ENCODE measurements around the gene XPA.
"Not testable (repeated sequence)": the region's sequence is repeated elsewhere in the genome, so short reads cannot be mapped to it uniquely, and the experiment has no call there.

Gene XPA

GRCh38 chr9:97704851-97705250 is 7.7 kb upstream of the XPA start:
- H3F3A ChIP-seq (ENCODE audit: insufficient read depth, low read length) = peaks cover 18% of the 10 kb centered on the region
- H2AFZ ChIP-seq (ENCODE audit: low read length) = no peak overlapping the region
- H4K20me1 ChIP-seq (ENCODE audit: insufficient read depth, low read length) = no peaks in the 10 kb centered on the region
- peak overlapping the region; percentile 62; the same call in 1 of the 2 replicates for H3K4me2 ChIP-seq (ENCODE audit: low read depth, low read length)
- H3K79me2 ChIP-seq (ENCODE audit: low read length) = no peaks in the 10 kb centered on the region
- H3K27me3 ChIP-seq (replicated peaks; ENCODE audit: insufficient read depth, low read length) = no peaks in the 10 kb centered on the region; the same call in 1 of the 2 replicates
- H3K36me3 ChIP-seq (replicated peaks; ENCODE audit: insufficient read depth, low read length) = no peaks in the 10 kb centered on the region
- no peak overlapping the region; the same call in 1 of the 2 replicates for H3K27ac ChIP-seq (ENCODE audit: low read length)
- H3K9ac ChIP-seq (ENCODE audit: low read length) = no peak overlapping the region
- peaks cover 30% of the 10 kb centered on the region for H3K4me1 ChIP-seq (ENCODE audit: low read length)
- H3K4me3 ChIP-seq (ENCODE audit: low read length) = no peak overlapping the region
- DNase-seq = no peak
- TF ChIP-seq CTCF (IDR thresholded peaks at IDR 0.05; ENCODE audit: low read length) = no peak
- TF ChIP-seq EZH2 (optimal IDR thresholded peaks at IDR 0.05; ENCODE audit: low read depth, low read length) = no peak
- no peak for TF ChIP-seq EZH2phosphoT487 (IDR thresholded peaks at IDR 0.05; ENCODE audit: low read length)
- no peaks in the 10 kb centered on the region for H3K9me3 ChIP-seq (replicated peaks; ENCODE audit: insufficient read depth, low read length)
- H3K9me2 ChIP-seq (replicated peaks; ENCODE audit: insufficient read depth, low read length) = no peaks in the 10 kb centered on the region

GRCh38 chr9:97704345-97704677 is 7.2 kb upstream of the XPA start:
- Histone ChIP-seq H3K27ac (ENCODE audit: low read length) (peak overlapping the region; percentile 85), H3K4me1 (ENCODE audit: low read length) (peaks cover 30% of the 10 kb centered on the region), H2AFZ (ENCODE audit: low read length) (0 out of 2 replicates have a peak overlapping the region, but pooled peaks have one; percentile 20), H3K27me3 (replicated peaks; ENCODE audit: insufficient read depth, low read length) (no peaks in the 10 kb centered on the region; the same call in 1 of the 2 replicates), H3K9ac (ENCODE audit: low read length) (peak overlapping the region; percentile 42; the same call in 1 of the 2 replicates), H3K36me3 (replicated peaks; ENCODE audit: insufficient read depth, low read length) (no peaks in the 10 kb centered on the region), H3K79me2 (ENCODE audit: low read length) (no peaks in the 10 kb centered on the region), H3K9me3 (replicated peaks; ENCODE audit: insufficient read depth, low read length) (no peaks in the 10 kb centered on the region), H3K4me3 (ENCODE audit: low read length) (peak overlapping the region; percentile 16; the same call in 1 of the 2 replicates), H3K4me2 (ENCODE audit: low read depth, low read length) (peak overlapping the region; percentile 62; the same call in 1 of the 2 replicates), H3K9me2 (replicated peaks; ENCODE audit: insufficient read depth, low read length) (no peaks in the 10 kb centered on the region), H3F3A (ENCODE audit: insufficient read depth, low read length) (peaks cover 18% of the 10 kb centered on the region), H4K20me1 (ENCODE audit: insufficient read depth, low read length) (no peaks in the 10 kb centered on the region)
- DNase-seq = no peak
- no peak for TF ChIP-seq CTCF (IDR thresholded peaks at IDR 0.05; ENCODE audit: low read length)
- TF ChIP-seq EZH2phosphoT487 (IDR thresholded peaks at IDR 0.05; ENCODE audit: low read length) = no peak
- TF ChIP-seq EZH2 (optimal IDR thresholded peaks at IDR 0.05; ENCODE audit: low read depth, low read length) = no peak

- Histone ChIP-seq H3F3A (ENCODE audit: insufficient read depth, low read length) (peaks cover 18% of the 10 kb centered on the region), H3K4me3 (ENCODE audit: low read length) (peak overlapping the region; percentile 16; the same call in 1 of the 2 replicates), H3K4me1 (ENCODE audit: low read length) (peaks cover 30% of the 10 kb centered on the region), H4K20me1 (ENCODE audit: insufficient read depth, low read length) (no peaks in the 10 kb centered on the region), H3K9me3 (replicated peaks; ENCODE audit: insufficient read depth, low read length) (no peaks in the 10 kb centered on the region), H3K27me3 (replicated peaks; ENCODE audit: insufficient read depth, low read length) (no peaks in the 10 kb centered on the region; the same call in 1 of the 2 replicates), H3K9ac (ENCODE audit: low read length) (peak overlapping the region; percentile 42; the same call in 1 of the 2 replicates), H3K4me2 (ENCODE audit: low read depth, low read length) (peak overlapping the region; percentile 62), H3K27ac (ENCODE audit: low read length) (peak overlapping the region; percentile 85), H3K9me2 (replicated peaks; ENCODE audit: insufficient read depth, low read length) (no peaks in the 10 kb centered on the region), H3K79me2 (ENCODE audit: low read length) (no peaks in the 10 kb centered on the region), H3K36me3 (replicated peaks; ENCODE audit: insufficient read depth, low read length) (no peaks in the 10 kb centered on the region), H2AFZ (ENCODE audit: low read length) (0 out of 2 replicates have a peak overlapping the region, but pooled peaks have one; percentile 20)
- no peak for TF ChIP-seq CTCF (IDR thresholded peaks at IDR 0.05; ENCODE audit: low read length)
- TF ChIP-seq EZH2 (optimal IDR thresholded peaks at IDR 0.05; ENCODE audit: low read depth, low read length) = no peak
- TF ChIP-seq EZH2phosphoT487 (IDR thresholded peaks at IDR 0.05; ENCODE audit: low read length) = no peak
- peak; percentile 63 for DNase-seq
Measured at GRCh38 chr9:97703437-97704344, 6.6 kb upstream of the XPA start.

- not testable (repeated sequence) for H3K9me3 ChIP-seq (replicated peaks; ENCODE audit: insufficient read depth, low read length); H3K9me2 ChIP-seq (replicated peaks; ENCODE audit: insufficient read depth, low read length); H3K27ac ChIP-seq (ENCODE audit: low read length); H4K20me1 ChIP-seq (ENCODE audit: insufficient read depth, low read length); H3K27me3 ChIP-seq (replicated peaks; ENCODE audit: insufficient read depth, low read length); H2AFZ ChIP-seq (ENCODE audit: low read length); H3K9ac ChIP-seq (ENCODE audit: low read length); H3K4me2 ChIP-seq (ENCODE audit: low read depth, low read length); DNase-seq; H3K4me3 ChIP-seq (ENCODE audit: low read length); H3K36me3 ChIP-seq (replicated peaks; ENCODE audit: insufficient read depth, low read length)
- Histone ChIP-seq H3K4me1 (ENCODE audit: low read length) (peaks cover 33% of the 10 kb centered on the region), H3F3A (ENCODE audit: insufficient read depth, low read length) (peaks cover 31% of the 10 kb centered on the region), H3K79me2 (ENCODE audit: low read length) (peaks cover 21% of the 10 kb centered on the region)
Measured at GRCh38 chr9:97699824-97700223, 2.7 kb upstream of the XPA start.

- H2AFZ ChIP-seq (ENCODE audit: low read length); H4K20me1 ChIP-seq (ENCODE audit: insufficient read depth, low read length); H3K4me3 ChIP-seq (ENCODE audit: low read length); H3K9ac ChIP-seq (ENCODE audit: low read length); H3K9me3 ChIP-seq (replicated peaks; ENCODE audit: insufficient read depth, low read length); H3K27ac ChIP-seq (ENCODE audit: low read length); H3K36me3 ChIP-seq (replicated peaks; ENCODE audit: insufficient read depth, low read length); H3K27me3 ChIP-seq (replicated peaks; ENCODE audit: insufficient read depth, low read length); H3K4me2 ChIP-seq (ENCODE audit: low read depth, low read length); H3K9me2 ChIP-seq (replicated peaks; ENCODE audit: insufficient read depth, low read length); DNase-seq: not testable (repeated sequence)
- peaks cover 26% of the 10 kb centered on the region for H3K79me2 ChIP-seq (ENCODE audit: low read length)
- H3K4me1 ChIP-seq (ENCODE audit: low read length) = peaks cover 33% of the 10 kb centered on the region
- peaks cover 27% of the 10 kb centered on the region for H3F3A ChIP-seq (ENCODE audit: insufficient read depth, low read length)
Measured at GRCh38 chr9:97699281-97699680, 2.1 kb upstream of the XPA start.
